Left forelimb (tissue), 1 donor: ENCODE data around the gene EXOC6B.

Experiments
- DNase-seq: peaks from one replicate; pipeline ENCODE4 v3.0.0-alpha.2; 2018; ENCODE audit warnings: low spot score

EXOC6B gene

DNA sequence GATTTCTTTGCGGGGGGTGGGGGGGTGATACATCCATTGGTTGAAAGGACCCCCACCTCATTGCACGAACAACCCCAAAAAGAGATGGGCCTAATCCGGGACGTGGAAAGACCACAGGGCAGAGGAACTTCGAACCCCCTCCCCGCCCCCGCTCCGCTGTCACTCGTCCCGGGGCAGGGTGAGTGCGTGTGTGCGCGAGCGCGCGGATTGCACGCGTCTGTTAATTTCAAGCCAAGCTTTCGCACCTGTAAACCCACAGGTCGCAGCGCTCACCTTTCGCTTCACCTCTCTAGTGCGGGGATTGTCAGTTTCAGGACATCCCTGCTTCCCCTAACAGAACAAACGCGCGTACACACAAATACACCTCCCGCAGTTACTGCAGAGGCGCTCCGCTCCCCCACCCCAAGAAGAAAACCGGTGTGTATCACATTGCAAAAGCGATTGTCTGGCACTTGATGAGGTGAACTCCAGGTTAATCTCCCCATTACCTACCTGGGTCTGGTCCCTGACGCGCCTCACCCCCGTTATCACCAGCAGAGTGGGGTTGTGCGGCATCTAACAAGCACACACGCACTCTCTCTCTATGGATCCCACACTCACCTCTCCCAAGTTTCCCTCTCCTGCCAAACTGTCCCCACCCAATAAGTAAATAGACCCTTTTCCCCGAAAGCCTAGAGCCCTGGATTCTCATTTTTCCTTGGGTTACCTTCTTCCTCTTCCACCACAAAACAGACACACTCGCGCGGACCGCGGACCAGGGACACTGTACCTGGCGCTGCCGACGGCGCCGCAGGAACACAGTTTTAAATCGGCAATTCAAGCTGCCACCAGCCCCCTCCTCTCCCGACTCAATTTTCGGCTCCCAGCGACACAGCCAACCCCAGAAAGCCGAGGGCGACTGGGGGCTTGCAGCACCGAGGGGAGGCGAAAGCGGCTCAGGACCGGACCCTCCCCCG, 679.2 kb downstream of the EXOC6B start:
- no peak for DNase-seq

DNA sequence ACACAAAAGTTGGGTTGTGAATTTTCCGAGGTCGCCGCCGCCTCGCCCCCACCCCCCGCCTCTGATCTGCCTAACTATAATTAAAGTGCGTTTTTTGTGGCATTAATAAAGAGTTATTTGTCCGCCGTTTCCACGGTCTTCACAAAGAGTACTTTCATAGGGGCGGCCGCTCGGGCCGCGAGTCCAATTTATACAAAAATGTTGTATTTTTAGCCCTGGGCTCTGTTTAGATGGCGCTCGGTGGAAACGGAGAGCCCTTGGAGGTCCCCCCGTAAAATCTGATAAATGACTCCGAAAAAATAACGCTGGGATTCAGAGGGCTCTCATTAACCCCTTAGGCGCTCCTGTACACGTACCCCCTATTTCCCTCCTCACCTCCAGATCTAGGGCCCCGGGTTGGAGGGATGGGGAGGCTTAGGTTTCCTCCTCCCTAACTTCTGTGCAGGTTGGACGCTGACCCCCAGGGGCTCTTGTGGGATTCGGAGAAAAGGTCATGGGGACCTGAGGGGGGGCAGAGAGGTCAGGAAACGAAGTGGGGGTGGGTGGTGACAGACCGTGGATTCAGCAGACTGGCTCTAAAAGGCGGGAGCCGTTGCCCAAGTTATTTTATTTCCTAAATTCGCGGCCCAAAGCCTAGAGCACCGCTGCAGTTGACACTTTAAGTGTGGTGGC, 680.0 kb downstream of the EXOC6B start:
- no peak for DNase-seq

DNA sequence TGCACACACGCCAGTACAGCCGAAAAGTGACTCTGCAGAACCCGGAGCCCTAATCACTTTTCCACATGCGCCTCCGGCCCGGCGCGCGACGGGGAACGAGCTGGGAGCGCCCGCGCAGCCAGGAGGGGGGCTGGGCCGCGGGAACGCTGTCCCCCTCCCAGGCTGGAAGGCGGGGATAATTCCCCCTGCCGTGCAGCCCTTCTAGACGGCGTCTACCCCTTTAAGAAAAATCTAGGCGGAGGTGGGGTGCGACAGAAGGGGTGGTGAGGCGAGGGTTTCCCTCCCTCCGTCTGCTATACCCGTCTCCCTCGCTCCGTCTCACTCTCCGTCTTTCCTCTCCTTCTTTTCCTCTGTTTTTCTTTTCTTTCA, 680.6 kb downstream of the EXOC6B start:
- DNase-seq = no peak

DNA sequence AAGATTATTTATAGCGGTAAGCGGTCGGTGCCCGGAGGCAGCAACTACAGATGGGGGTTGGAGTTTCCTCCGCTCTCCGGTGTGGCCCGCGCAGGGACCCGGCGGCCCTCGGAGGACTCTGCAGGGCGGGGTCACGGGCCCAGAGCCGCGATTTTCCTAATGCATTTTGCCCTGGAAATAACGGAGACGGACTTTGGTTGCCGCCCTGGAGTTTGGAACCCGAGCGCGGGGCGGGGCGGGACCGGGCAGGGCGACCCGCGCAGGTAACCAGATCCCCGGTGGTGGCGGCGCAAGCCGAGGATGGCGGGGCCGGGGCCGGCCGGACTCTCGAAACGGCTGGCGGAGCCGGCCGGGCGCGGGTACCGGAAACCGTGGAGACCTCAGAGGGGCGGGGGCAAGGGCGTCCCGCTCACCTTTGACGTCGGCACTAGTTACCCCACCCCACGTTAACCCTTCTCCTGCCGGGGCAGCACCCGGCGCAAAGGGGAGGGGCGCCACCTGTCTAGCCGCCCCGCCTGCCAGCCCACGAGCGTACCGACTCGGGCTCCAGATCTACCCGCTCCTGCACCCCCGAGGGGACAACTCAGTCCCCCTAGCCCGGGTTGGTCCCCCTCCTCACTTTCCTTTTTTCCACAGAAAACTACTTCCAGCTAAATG, 681.1 kb downstream of the EXOC6B start:
- DNase-seq = peak; percentile 83

DNA sequence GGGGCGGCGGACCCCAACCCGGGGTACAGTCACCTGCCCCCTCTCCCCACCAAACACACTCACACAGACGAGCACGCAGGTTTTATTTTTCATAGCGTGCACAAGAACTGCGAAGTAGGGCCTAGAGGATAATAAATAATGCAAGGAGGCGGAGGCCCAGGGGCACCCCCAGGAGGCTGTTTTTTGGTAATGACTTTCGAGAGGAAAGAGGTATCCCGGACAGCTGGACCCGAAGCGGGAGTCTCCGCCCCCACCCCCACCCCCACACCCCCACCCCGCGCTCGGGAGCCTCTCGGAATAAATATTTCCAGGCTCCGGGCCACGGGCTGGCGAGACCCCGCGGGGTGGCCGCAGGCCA, 681.6 kb downstream of the EXOC6B start:
- peak; percentile 80 for DNase-seq

DNA sequence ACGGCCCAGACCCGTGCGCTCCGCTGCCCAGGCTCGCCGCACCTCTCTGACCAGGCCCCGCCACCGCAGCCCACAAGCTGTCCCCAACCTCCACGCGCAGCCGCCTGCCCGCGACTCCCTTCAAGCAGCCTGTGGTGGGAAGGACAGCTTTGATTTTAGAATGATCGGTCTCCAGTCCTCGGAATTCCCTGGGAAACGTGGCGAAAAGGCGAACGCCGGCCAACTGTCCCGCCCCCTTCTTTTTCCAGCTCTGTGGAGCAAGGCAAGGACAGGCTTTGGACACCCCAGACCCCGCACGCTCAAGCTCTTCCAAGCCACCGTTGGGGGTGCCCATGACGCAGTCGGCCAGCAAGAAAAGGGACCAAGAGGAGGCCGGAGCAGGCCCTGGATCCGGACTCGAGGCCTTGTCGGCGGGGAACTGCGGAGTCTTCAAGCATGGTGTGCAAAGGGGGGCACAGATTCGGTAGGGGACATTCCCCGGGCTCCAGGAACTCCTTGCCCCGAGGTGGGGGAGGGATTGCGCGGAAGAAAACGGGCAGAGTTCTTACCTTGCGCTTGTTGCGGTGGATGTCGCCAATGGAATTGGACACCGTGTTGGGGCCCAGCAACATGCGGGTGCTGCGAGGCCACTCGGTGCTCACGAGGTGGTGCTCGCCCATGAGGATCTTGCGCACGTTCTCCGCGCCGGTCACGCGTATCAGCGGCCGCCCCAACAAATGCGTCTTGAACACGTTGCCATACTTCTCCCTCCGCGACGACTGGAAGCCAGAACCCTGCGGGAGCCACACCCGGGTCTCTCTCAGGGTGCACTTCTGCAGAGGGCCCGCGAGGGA, 682.2 kb downstream of the EXOC6B start:
- DNase-seq = peak; percentile 81

DNA sequence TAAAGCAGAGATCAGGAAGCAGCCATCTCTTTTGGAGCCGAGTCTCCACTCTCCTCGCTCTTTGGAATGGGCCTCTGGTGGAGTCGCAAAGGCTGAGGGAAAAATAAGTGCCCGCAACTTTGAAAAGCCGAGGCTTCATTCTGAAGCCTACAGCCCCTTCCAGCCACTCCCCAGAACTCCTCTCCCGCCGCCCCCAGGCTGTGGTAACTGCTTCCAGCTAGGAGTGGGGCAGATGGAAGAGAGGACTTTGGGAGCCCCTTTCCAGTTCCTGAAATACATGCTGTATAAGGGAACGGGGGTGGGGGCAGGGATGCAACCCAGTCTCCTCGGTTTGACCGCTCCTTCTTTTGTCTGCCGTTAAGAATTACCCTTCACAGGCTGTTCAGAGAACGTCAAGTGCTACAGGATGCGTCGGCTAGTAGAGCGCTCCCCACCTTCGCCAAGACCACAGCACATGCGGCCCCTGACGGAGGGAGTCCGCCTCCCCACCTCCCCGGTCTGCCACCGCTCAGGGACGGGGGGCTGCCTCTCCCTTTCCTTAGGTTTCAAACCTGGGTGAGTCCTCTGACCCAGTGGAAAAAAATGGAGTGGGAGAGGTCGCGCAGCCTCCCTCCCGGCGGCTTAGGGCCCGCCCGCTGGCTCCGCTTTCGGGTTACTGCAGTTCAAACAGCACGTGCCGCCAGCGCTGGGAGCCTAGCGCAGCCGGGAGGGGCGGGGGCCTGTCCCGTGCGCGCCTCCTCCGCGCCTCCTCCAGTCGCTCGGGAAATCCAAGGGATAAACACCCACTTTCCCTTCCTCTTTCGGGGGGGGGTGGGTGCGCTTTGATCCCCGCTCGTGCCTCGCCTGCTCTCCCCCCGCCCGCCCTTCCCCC, 683.0 kb downstream of the EXOC6B start:
- peak; percentile 88 for DNase-seq

DNA sequence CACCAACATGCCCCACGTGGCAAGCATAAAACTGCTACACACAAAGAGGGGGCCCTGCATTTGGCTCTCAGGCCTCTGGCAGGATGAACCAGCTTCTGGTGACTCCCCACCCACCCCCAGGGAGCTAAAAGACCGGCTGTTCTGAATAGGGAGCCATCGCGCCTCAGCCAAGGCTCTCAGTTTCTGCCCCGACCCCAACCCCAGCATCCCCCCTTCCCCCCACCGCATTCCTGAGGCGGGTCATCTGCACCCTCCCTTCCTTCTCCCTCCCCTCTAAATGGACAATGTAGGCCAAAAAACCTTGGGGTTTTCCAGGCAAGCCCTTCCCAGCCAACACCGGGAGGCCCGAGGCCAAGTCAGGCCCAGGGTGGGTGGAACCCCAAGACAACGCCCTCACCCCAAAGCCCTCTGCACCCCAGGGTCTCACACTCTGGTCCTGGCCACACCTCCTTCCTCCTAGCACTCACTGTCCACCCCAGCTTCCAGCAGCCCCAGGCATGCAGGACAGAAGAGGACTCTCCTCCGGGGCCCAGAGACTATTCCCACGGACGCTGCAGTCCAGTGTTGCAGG, 683.9 kb downstream of the EXOC6B start:
- no peak for DNase-seq

DNA sequence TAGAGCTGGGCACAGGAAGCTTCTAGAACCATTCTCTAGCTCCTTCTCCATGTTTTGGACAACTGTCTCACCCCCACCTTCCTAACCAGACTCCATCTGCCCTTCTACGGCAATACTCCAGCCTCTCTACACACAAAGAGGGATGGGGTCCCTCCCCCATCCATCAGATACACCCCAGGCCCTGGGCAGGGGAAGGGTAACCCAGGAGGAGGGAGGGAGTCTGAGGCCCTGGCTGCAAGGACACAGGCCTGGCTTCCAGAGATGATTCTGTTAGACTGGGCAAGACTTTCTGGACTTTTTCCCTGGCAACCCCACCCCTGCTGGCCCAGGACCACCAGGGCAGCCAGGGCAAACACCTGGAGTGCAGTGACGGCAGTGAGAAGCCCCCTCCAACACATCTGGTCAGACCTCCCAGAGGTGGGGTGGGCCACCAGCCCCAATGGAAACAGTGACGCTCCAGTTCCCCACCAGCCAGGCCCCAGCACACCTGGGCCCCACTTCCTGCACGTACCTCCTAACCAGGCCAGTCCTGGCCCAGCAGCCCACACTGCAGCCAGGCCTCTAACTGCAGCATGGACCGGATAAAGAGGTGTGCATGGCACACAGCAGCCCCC, 684.7 kb downstream of the EXOC6B start:
- DNase-seq = no peak

DNA sequence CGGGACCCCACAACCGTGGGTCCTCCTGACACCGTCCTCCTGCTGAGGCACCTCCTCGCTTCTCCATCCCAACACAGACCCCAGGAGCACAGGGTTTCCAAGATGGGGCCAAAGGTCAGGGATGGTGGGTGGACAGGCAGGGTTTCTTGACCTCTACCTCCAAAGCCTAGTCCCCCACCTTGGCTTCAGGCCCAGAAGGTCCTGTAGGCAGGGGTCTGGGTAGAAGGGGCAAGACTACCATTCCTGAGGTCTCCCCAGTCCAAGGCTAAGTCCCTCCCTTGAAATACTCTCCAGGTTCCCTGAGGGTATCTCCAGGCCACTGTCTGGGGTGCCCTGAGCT, 685.2 kb downstream of the EXOC6B start:
- DNase-seq = no peak

DNA sequence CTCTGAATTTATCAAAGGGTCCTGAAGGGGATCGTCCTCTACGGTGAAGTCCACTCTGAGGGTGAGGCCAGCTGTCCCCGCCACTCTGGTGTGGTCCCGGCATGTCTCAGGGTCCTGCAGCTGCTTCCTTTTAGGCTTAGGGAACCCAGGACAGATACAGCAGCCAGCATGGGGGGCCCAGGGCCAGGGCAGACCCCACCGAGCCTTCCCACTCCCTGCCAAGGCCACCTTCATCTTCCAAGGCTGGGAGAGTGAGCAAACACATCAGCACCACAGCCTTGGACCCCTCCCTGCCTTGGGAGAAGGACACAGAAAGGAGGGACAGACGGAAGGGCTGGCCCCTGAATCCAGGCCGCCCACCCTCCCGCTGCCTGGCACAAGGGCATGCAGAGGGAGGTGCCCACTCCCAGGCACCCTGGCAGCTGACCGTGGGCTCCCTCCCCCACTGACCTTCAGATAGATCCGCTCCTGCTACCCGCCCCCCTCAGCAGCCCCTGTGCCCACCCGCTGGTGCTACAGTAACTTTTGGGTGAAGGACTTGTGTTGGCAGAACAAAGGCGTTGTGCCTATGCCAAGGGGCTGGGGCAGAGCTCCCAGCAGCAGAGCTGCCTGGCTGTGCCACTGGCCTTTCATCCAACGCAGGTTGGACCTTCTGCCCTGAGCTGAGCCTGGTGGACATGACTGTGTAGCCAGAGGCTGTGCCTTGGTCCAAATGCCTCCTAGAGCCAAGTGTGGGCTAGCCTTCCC, 685.8 kb downstream of the EXOC6B start:
- no peak for DNase-seq

DNA sequence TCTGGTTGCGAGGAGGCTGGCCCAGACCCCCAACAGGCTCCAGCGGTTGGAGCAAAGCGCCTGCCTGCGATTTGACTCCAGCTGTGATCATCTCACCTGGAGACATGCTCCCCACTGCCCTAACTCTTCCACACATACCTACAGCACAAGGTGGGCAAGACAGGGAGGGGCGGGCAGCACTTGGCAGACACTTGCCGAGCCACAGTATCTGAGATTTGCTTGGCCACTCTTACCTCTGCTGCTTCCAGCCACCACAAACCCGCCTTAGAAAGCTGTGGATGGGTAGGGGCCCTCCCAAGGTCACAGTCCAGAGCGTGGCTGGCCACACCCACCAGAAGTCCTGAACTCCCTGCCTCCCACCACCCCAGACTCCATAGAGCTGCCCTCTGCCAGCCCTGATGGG, 686.4 kb downstream of the EXOC6B start:
- peak; percentile 63 for DNase-seq

DNA sequence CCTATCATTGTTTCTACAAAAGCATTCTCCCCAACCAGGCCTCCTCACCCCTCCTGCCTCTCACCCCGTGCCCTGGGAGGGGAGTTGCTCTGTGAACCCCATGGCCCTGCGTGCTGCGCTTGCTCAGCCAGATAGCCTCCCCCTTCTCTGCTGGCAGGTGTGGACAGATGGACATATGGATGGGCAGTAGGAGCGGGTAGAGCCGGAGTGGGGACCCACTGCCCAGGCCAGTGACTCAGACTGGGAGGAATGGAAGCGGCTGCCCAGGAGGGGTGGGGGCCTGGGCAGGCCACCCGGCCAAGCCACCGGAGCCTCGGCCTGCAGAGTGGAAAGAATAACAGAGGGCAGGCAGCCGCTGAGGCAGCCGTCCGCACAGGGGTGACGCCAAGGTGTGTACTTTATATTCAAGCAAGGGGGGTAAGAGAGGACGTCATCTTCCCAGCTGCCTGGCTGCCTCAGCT, 686.9 kb downstream of the EXOC6B start:
- peak; percentile 66 for DNase-seq

DNA sequence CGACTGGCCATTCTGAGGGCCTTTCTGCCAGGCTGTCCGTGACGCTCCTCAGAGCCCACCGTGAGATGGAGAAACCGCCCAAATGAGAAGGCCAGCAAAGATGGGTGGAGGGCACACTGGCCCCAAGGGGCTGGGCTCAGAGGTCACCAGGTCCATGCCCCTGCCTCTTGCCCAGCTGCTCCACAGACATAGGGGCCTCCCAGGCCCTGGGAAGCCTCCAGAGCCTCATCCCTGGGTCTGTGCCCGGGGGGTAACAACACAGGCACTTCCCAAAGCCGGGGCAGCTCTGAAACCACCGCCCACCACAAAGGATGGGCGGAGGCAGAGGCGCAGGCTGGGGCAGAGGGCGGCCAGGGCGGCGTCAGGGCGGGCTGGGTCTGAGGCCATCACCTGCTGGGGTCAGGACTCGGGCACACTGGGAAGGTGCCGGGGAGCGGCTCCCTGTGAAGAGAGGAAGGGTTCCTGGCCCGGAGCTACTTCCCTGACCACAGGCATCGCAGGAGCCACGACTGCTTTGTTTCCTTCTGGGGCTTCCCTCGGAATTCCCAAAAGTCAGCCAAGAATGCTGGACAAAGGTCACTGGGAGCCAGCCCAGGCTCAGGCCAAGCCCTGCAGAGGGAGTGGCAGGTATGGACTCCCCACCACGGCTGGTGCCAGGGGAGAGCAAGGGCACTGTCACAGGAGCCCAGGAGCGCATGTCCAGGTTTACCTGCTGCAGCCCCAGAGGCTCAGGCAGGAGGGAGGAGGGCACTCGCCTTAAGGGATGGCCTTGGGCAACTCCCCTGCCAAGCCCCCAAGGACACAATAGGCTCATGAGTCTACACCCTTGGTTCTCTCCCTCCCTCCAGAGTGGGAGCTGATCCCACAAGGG, 687.6 kb downstream of the EXOC6B start:
- DNase-seq = no peak

DNA sequence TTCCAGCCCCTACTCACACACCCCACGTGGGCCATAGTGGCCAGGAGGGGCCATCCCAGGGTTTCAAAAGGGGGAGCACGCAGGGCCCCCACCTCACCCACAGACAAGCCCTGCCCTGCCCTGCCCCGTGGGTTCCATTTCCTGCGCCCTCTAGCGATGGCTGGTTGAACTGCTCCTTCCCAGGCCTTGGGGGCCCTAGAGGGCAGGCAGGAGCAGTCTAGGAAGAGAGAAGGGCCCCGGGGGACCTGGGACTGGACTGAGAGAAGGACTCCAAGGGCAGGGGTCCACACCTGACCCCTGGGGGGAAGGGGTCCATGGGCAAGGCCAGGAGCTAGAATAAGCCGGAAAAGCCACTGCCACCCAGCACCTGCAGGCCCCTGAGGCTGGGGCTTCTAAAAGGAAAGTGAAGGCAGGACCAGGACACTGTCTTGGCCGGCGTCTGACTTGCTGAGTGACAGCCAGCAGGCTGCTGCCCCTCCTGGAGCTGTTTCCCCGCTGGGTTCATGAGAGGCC, 688.3 kb downstream of the EXOC6B start:
- DNase-seq = peak; percentile 69

DNA sequence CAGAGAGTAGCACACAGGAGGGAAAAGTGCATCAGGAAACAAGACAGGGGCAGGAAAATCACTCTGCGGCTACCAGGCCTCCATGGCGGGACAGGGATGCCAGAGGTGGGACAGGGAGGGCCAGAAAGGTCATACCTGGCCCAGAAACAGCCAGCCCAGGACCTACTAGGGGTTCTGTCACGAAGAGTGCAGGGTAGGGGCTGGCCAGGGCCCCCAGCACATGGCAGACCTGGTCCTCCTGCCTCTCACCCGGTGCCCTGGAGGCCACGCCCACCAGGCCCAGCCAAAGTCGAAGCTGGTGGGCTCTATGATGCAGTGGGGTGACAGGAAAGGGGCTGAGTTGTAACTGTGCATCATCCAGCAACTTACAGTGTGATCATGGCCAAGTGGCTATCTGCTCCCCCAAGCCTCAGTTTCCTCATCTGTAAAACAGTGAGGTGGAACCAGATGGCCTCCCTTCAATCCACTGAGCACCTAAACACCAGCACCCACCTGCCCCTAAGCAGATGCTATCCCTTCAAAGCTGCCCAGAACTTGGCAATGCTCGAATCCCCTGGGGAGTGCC, 688.8 kb downstream of the EXOC6B start:
- DNase-seq = no peak

DNA sequence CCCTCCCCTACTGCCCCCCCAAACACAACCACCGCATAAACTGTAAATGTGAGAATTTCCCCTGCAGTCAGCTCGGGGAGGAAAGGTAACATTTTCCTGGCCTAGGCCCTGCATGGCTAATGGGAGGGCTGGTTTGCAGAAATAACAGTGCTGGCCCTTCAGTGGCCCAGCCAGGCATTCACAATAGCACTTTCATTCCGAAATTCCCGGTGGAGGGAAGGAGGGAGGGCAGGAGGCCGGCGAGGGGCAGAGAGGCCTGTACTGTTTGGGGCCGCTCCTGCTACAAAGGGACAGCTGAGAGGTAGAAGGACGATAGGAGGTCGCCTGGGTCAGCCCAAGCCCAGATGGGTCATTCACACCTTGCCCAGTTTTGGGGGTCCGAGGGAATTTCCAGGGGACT, 689.5 kb downstream of the EXOC6B start:
- DNase-seq = no peak

DNA sequence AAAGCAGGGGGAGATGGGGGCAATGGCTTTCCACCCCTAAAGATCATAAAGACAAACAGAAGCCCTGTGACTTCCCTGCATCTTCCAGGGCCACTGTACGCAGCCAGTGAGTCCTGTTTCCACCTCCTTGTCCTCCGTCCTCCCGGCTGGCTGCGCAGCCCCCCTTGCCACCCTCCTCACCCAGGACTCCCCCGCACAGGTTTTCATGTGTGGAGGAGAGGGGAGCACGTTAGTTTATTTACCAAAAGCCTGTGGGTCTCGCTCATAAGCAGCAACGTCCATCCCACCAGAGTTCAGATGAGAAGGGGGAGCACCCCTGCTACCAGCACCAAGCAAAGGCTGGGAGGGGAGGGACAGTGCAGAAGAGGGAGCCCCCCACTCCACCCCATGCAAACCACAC, 689.9 kb downstream of the EXOC6B start:
- DNase-seq = no peak
